Stimulated activated CD4-positive, alpha-beta T cell treated with anti-CD3 and anti-CD28 coated beads, Interleukin-12 subunit alpha, Interleukin-12 subunit beta, amount 100 ng/mL, for 4 hours (primary cell): ENCODE data around the gene SLC66A2.
"Not testable (repeated sequence)": the region's sequence is repeated elsewhere in the genome, so short reads cannot be mapped to it uniquely, and the experiment has no call there.

Source experiments
- DNase-seq: peaks from one replicate; pipeline ENCODE4 v3.0.0-alpha.2; 2020

SLC66A2 gene

GRCh38 chr18:79877163-79878091 lies 74.0 kb downstream of the SLC66A2 start:
- DNase-seq = no peak

GRCh38 chr18:79876497-79876896 lies 75.0 kb downstream of the SLC66A2 start:
- DNase-seq = no peak

- no peak for DNase-seq
Observed at GRCh38 chr18:79875931-79876461, 75.5 kb downstream of the SLC66A2 start.

GRCh38 chr18:79875531-79875919 lies 75.9 kb downstream of the SLC66A2 start:
- DNase-seq = no peak

GRCh38 chr18:79874553-79875530 lies 76.6 kb downstream of the SLC66A2 start:
- no peak for DNase-seq

GRCh38 chr18:79873449-79874110 lies 77.9 kb downstream of the SLC66A2 start:
- no peak for DNase-seq

- no peak for DNase-seq
Observed at GRCh38 chr18:79872527-79873444, 78.7 kb downstream of the SLC66A2 start.

- DNase-seq = no peak
Observed at GRCh38 chr18:79871481-79872091, 79.9 kb downstream of the SLC66A2 start.

- DNase-seq = no peak
Observed at GRCh38 chr18:79871026-79871390, 80.4 kb downstream of the SLC66A2 start.

GRCh38 chr18:79870301-79871025 lies 81.0 kb downstream of the SLC66A2 start:
- no peak for DNase-seq

GRCh38 chr18:79869591-79870300 lies 81.7 kb downstream of the SLC66A2 start:
- no peak for DNase-seq

- no peak for DNase-seq
Observed at GRCh38 chr18:79868811-79869541, 82.5 kb downstream of the SLC66A2 start.

- no peak for DNase-seq
Observed at GRCh38 chr18:79868168-79868784, 83.2 kb downstream of the SLC66A2 start.

GRCh38 chr18:79867666-79868065 lies 83.8 kb downstream of the SLC66A2 start:
- no peak for DNase-seq

GRCh38 chr18:79866889-79867574 lies 84.4 kb downstream of the SLC66A2 start:
- DNase-seq = no peak

- DNase-seq = not testable (repeated sequence)
Observed at GRCh38 chr18:79865951-79866350, 85.5 kb downstream of the SLC66A2 start.

GRCh38 chr18:79864955-79865354 lies 86.5 kb downstream of the SLC66A2 start:
- DNase-seq = not testable (repeated sequence)
